Prostate gland (tissue), 2 donors: Measurements from ENCODE around the gene RNF4.

ENCODE experiments used
- CTCF ChIP-seq, 4 experiments: fragments of 200-600 bp in 2 of 4; fragments of 450-650 bp in 2 of 4; sonication (generic) in 2 of 4; IDR thresholded peaks; 1 replicate in 3 of 4; 2 replicates in 1 of 4; pipeline ENCODE4 v1.5.1; 2016 to 2019; ENCODE audit warnings: antibody characterized with exemption in 4 of 4, mild to moderate bottlenecking in 2 of 4, moderate library complexity in 2 of 4
- POLR2A ChIP-seq: fragments of 450-650 bp; IDR thresholded peaks from one replicate; pipeline ENCODE4 v1.6.1; 2016; ENCODE audit warnings: antibody characterized with exemption, mild to moderate bottlenecking

GRCh38 chr4:2449511-2450392 is 19.2 kb upstream of the RNF4 start:
- TF ChIP-seq CTCF (IDR thresholded peaks at IDR 0.05): no peak
- no peak for TF ChIP-seq POLR2A
